ENCODE data around the gene SOHLH1. TPM values are rescaled to one million over a fixed set of nuclear protein-coding genes. Genes with fewer than 3 reads are reported as not detected.

SOHLH1 gene
- total RNA-seq, 1 donor from 2014 or later = not detected

DNA sequence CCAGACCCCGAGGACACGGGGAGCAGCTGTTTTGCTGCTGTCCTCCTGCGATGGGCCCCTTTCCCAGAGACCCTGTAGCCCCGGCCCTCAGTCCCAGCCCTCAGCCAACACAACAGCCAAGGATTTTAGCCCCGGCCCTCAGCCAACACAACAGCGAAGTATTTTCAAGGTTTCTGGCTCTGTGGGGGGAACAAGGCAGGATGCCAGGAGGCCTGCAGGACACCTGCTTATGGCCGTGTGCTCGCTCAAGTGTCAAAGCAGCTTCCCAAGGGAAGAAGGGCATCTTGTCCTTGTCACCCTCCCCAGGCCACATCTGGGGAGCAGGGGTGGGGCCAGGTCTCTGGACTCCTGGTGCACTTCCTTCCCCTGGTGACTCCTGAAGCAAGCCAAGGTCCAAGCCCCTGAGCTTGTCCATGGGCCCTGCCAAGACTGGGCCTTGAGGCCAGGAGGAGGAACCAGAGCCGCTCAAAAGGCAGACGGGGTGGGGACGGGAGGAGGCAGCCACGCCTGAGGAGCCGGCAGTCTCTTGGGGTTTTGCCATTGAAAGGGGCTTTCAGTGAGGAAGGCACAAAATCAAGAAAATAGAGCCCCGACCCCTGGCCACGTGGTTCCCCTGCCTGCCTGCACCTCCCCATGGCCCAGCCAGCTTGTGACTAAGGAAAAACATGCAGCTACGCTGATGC lies 13.5 kb upstream of the SOHLH1 start:
- no peak for DNase-seq (ENCODE audit: low spot score in 2 of 2)
- Histone ChIP-seq H3K27ac (no peak overlapping the region), H3K36me3 (no peaks in the 10 kb centered on the region), H3K4me3 (no peak overlapping the region), H3K4me1 (no peaks in the 10 kb centered on the region), H3K27me3 (peaks cover 7% of the 10 kb centered on the region), H3K9me3 (no peaks in the 10 kb centered on the region)
- TF ChIP-seq, protein P1, sequence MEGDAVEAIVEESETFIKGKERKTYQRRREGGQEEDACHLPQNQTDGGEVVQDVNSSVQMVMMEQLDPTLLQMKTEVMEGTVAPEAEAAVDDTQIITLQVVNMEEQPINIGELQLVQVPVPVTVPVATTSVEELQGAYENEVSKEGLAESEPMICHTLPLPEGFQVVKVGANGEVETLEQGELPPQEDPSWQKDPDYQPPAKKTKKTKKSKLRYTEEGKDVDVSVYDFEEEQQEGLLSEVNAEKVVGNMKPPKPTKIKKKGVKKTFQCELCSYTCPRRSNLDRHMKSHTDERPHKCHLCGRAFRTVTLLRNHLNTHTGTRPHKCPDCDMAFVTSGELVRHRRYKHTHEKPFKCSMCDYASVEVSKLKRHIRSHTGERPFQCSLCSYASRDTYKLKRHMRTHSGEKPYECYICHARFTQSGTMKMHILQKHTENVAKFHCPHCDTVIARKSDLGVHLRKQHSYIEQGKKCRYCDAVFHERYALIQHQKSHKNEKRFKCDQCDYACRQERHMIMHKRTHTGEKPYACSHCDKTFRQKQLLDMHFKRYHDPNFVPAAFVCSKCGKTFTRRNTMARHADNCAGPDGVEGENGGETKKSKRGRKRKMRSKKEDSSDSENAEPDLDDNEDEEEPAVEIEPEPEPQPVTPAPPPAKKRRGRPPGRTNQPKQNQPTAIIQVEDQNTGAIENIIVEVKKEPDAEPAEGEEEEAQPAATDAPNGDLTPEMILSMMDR (IDR thresholded peaks at IDR 0.05) = no peak
- intact Hi-C loops (cut with DNase I) = no loop called here

DNA sequence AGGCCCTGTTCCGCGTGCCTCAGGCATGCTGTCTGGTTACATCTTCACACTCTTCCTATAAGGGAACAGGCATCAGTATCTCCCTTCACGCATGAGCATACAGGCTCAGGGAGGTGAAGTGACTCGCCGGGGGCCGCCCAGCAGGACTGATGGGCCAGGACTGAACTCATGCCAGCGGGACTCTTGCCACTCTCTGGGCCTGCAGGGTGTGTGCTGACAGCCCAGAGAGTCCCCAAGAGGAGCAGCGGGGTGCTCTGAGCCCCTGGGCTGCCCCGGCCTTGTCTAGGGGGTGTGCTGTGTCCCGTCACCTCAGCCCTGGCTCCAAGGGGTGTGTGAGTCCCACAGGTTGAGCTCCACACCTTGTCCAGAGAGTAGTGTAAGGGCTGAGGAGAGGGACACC lies 12.6 kb upstream of the SOHLH1 start:
- Histone ChIP-seq H3K27me3 (peaks cover 7% of the 10 kb centered on the region), H3K4me1 (no peaks in the 10 kb centered on the region), H3K36me3 (no peaks in the 10 kb centered on the region), H3K27ac (no peak overlapping the region), H3K9me3 (no peaks in the 10 kb centered on the region), H3K4me3 (no peak overlapping the region)
- no peak for DNase-seq (ENCODE audit: low spot score in 2 of 2)
- TF ChIP-seq, protein P1 (IDR thresholded peaks at IDR 0.05) = no peak
- intact Hi-C loops (cut with DNase I) = no loop called here

DNA sequence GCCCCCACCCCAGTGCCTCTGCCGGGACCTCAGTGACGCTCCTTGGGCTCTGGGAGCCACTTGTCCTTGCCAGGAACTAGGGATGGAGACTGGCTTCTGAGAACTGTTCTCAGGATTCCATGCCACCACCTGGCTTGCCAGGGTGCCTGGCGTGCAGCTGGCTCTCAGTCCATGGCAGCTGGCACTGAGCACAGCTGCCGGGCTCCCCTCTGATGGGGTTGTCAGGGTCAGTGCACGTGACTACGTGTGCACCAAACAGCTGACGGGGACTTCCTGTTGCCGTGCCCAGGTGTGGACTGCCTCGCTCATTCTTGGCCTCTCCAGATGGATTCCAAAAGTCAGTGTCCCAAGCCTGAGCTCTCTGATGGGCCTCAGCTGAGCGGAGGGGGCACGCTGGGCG lies 12.1 kb upstream of the SOHLH1 start:
- TF ChIP-seq, protein P1 (IDR thresholded peaks at IDR 0.05) = no peak
- intact Hi-C loops (cut with DNase I) = no loop called here
- DNase-seq (ENCODE audit: low spot score in 2 of 2) = no peak
- peaks cover 7% of the 10 kb centered on the region for H3K27me3 ChIP-seq
- H3K9me3 ChIP-seq = no peaks in the 10 kb centered on the region
- no peak overlapping the region for H3K27ac ChIP-seq
- H3K4me3 ChIP-seq = no peak overlapping the region
- no peaks in the 10 kb centered on the region for H3K4me1 ChIP-seq
- no peaks in the 10 kb centered on the region for H3K36me3 ChIP-seq

DNA sequence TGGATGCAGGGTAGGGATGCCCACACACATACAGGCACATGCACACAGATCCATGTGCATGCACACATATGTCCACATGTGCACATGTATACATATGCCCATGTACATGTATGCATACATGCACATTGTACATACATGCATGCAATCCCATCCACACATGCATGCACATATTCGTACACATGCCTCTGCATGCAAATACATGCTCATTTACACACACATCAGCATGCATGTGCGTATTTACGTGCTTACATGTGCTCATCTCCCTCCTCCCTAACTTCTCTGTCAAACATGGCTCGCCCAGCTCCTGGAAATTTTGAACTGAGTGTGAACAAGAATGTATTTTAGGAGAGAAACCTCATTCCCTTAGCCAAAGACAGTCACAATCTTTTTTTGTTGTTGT lies 8.9 kb upstream of the SOHLH1 start:
- Histone ChIP-seq H3K27me3 (peaks cover 2% of the 10 kb centered on the region), H3K9me3 (no peaks in the 10 kb centered on the region), H3K4me3 (no peak overlapping the region), H3K4me1 (no peaks in the 10 kb centered on the region), H3K27ac (no peak overlapping the region), H3K36me3 (no peaks in the 10 kb centered on the region)
- intact Hi-C loops (cut with DNase I) = no loop called here
- TF ChIP-seq, protein P1 (IDR thresholded peaks at IDR 0.05) = no peak
- no peak for DNase-seq (ENCODE audit: low spot score in 2 of 2)

DNA sequence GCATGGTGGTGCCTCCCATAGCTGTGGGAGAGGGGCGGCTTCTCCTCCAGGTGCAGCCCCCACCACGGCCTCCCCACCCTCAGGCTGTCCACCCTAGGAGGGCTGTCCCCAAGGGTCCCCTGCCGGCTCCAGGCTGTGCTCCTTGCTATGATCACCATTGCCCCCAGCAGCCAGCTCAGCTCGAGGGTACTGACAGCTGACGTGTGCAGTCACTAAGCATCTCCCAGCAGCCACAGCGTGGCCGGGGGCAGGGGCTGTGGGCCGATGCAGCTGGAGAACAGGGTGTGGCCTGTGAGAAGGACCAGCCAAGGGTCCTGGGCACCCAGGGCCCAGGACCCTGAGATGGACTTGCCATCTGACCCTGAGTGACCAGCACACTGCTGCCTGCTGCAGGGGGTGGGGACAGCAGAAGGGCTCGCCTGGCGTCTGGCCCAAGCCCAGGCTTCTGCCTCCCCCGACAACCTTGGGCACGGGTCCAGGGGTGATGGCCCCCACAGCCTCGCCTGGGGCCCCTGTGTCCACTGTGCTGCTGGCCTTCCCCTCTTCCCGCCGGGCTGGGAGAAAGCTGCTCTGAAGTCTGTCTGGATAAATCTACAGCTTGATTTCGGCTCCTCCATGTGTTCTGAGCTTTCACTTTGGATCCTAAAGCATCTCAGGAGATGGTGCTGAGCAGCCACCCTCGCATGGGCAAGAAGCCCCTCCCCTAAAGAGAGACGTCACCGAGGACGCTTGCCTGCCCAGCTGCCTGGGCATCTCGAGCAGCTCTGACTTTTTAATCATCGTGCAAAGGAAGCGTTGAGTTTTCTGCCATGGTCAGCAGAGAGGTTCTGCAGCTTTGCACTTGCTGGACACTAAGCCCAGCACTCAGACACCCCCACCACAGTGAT lies 8.2 kb upstream of the SOHLH1 start:
- H3K36me3 ChIP-seq = no peaks in the 10 kb centered on the region
- no peaks in the 10 kb centered on the region for H3K4me1 ChIP-seq
- TF ChIP-seq, protein P1 (IDR thresholded peaks at IDR 0.05) = no peak
- H3K4me3 ChIP-seq = no peak overlapping the region
- no peaks in the 10 kb centered on the region for H3K27me3 ChIP-seq
- H3K27ac ChIP-seq = no peak overlapping the region
- intact Hi-C loops (cut with DNase I) = no loop called here
- no peaks in the 10 kb centered on the region for H3K9me3 ChIP-seq
- no peak for DNase-seq (ENCODE audit: low spot score in 2 of 2)
